Kidney glomerular epithelial cell (primary cell): Measurements from ENCODE around the gene FBLL1.
"Not testable (repeated sequence)": the region's sequence is repeated elsewhere in the genome, so short reads cannot be mapped to it uniquely, and the experiment has no call there.

Source experiments
- DNase-seq: peaks from one replicate; lab custom pipeline; 2025; lab: John Stamatoyannopoulos, UW

FBLL1 gene

DNA sequence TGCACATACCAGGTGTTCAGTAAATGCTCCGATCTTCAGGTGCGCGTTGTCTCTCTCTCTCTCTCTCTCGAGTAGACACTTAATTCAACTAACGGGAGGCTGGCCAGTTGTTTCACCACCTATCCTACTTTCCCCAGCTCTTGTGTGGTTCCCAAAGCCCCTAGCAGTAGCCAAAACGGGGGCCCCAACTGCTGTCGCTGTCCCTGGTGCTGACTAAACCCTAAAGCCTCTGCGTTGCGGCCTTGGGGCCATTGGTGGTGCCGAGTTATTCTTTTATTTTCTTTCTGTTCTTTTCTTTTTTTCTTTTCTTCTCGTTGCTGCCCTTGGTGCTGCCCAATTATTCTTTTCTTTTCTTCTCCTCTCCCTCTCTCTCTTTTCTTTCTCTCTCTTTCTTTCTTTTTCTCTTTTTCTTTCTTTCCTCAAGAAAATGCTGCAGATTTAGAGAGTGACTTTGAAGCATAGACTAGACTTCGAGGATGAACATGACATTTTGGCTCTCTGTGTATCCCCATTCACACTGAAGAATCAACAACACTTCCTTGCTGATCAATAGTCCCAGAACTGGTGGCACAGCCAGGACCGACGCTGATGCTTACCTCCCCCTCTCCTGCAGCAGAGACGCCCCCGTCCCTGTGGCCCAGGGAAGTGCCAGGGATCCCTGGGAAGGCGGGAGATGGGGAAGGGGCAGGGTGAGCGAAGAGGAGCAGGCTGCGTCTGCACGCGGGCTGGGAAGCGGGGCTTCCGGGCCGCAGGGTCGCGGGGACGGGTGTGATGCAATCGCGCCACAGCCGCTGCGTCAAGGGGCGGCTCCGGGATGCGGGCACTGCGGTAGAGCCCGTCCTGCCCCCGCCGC lies at the start of gene FBLL1:
Gene FBLL1 (plus strand): TSS at position 785 of the 853 bp plus-strand sequence. CDS start 200 bp downstream, outside the sequence.
- DNase-seq = no peak

DNA sequence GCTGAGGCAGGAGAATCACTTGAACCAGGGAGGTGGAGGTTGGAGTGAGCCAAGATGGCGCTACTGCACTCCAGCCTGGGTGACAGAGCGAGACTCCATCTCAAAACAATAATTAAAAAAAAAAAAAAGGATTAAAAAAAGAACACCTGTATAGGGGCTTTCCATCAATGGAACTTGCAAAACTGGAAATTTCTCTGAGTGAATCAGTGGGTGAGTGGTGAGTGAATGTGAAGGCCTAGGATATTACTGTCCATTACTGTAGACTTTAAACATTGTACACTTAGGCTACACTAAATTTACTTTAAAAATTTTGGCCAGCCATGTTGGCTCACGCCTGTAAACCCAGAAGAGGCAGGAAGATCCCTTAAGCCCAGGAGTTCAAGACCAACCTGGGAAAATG lies 48.5 kb upstream of the FBLL1 start:
- no peak for DNase-seq

DNA sequence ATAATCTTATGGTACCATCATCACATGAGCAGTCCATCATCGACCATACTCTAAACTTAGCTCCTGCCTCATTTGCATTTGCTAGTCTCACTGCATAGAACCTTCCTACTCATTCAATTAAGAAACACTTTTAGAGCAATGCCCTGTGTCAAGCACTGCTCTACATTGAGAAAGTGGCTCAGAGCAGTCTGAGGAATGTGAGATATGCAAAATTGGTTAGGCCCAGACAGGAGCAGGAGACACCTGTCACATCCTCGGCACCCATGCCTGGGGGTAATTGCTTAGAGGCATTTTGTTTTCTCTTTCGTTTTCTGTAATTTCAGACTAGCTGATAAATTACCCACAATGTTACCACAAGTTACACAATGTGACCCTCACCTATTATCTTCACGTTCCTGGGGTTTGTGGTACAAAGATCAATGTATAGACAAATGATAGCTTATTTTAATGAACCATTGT lies 47.7 kb upstream of the FBLL1 start:
- no peak for DNase-seq

DNA sequence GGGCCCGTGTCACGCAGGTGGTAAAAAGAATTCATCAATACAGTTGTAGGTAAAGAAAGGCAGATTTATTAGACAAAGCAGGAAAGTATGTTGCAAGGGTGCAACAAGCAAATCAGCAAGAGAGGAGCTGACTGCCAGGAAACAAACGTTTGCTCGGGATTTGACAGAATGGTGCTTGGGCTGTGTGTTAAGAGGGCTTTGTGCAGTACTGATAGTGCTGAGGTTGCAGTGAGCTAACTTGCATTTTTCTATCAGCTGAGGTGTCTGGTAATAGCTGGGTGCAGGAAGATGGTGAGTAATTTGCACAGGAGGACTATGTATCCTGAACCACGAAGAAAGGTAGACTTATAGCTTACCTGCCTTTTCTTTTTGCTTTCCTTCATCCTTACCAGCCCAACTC lies 46.7 kb upstream of the FBLL1 start:
- no peak for DNase-seq

DNA sequence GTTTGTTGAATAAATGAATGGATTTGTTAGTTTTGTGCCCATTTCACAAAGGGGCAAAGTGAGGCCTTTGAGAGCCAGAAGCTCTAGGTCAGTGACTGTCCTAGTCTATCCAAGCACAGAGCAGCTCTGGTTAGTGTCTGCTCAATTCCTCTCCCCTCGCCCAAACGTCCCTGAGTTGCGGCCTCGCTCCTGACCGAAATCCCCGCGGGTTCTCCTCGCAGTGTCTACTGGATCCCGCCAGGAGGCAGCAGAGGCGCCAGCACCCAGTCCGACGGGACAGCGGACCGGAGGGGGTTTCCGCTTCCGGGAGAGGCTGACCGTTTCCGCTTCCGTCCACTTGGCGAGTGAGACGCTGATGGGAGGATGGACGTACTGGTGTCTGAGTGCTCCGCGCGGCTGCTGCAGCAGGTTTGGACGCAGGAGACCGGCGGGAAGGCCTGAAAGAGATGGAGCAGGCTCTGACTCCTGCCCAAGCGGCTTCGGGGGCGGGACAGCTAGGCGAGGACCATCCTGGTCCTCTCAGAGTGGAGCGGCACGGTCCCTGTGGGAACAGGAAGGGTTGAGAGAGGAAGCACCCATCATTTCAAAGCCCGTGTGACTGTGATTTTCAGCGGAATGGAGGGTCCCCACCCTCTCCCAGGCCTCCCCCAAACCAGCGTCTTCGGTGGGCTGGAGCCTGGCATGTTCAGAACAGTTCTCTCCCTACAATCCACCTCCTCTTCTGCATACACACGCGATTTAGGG lies 42.8 kb upstream of the FBLL1 start, which contains the start of gene RARS1:
Gene RARS1 (plus strand): TSS at position 336 of the 744 bp plus-strand sequence. CDS start 28 bp downstream, at position 364.
- peak; percentile 90 for DNase-seq

DNA sequence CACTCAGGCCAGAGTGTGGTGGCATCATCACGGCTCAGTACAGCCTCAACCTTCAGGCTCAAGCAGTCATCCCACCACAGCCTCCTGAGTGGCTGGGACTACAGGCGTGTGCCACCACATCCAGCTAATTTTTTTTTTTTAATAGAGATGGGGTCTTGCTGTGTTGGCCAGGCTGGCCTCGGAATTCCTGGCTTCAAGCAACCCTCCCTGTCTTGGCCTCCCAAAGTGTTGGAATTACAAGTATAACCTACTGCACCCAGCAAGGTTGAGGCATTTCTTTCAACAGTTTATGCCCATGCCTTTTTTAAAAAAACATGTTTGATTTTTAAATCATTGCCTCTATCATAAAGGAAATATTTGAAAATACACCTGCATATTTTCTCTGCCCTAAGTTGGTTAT lies 40.0 kb upstream of the FBLL1 start:
- DNase-seq = no peak

DNA sequence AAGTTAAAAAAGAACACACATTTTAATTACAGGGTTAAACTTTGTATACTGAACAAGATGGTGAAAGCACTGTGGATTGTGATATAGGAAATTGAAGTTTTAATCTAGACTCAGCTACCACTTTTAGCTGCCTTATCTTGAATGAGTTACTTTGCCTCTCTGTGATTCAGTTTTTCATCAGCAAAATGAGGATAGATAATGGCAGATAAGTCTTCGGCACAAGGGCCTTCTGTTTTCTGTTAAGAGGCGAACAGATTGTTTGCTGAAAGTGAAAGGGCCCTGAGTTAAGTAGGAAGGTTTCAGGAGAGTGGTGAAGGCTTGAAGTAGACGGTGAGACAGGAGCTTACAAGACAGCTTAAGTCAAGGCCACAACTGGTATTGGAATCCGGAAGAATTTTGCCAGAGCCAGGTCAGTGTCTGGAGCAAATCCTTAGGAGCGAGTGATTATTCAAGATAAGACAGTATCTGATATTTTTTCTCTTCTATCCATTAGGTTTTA lies 35.0 kb upstream of the FBLL1 start:
- no peak for DNase-seq

DNA sequence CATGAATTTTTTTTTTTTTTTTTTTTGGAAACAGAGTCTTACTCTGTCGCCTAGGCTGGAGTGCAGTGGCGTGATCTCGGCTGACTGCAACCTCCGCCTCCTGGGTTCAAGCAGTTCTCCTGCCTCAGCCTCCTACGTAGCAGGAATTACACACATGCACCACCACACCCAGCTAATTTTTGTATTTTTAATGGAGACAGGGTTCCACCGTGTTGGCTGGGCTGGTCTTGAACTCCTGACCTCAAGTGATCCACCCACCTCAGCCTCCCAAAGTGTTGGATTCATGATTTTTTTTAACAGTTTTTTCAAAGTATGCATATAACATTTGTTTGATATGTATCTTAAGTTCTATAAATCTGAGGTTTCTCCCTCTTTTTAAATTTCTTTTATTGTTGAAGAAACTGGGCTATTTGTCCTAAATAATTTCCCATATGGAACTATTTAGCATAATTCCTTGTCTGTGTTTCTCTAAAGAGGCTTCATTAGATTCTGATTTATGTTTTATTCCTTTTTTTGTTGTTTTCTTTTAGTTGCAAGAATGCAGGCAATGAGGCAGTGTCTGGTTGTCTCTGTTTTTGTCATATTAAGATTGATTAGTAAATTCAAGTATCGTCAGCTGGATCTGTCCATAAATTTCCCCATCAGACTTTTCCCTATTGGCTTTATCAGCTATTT lies 26.4 kb upstream of the FBLL1 start:
- DNase-seq = no peak

DNA sequence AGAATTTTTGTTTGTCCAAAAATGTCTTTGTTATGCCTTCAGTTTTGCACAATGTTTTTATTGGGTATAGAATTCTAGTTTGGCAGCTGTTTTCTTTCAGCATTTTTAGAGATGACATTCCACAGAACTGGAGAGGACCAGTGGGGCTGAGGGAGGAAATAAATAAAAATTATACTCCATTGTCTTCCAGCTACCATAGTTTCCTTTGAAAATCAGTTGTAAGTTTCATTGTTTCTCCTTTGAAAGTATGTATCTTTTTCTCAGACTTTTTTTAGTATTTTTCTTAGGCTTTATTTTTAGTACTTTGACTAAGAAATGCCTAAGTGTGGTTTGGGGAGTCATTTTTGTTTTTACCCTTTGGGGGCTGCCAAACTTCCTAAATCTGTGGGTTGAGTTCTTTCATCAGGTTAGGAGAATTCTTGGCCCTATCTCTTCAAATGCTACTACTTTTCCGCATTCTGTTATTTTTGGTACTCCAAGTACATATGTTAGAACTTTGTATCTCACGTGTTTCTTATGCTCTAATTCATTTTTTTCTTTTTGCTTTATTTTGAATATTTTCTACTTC lies 15.2 kb upstream of the FBLL1 start:
- DNase-seq = no peak

DNA sequence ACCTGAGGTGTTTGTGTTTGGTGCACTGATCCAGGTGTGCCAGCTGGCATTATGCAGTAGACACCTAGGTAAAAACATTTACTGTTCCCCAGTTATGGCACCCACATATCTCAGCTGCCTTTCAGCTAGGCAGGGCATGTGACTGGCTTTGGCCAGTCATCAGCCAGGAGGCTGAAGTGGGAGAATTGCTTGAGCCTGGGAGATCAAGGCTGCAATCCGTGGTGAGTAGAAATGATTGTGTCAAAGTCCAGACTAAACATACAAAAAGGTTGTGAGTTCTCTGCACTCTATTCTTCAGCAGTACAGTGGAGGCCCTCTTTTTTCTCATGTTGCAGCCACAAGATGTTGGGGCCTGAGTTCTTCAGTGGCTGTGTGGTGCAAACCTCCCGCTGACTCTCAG lies 3.2 kb upstream of the FBLL1 start:
- DNase-seq = no peak

DNA sequence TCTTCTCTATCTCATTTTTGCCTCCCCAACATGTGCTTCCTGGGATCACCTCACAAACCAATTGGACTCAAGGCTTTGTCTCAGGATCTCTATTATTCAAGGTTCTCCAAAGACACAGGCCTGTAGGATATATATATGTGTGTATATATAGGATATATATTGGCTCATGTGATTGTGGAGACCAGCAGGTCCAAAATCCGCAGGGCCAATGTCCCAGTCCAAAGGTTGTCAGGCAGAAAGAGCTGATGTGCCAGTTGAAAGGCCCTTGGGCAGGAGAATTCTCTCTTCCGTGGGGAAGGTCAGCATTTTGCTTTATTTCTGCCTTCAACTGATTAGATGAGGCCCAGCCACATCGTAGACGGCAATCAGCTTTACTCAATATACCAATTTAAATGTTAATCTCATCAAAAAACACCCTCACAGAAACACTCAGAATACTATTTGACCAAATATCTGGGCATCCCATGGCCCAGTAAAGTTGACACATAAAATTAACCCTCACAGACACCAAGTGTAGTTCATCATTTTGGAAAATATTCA lies 1.3 kb upstream of the FBLL1 start:
- DNase-seq = no peak

DNA sequence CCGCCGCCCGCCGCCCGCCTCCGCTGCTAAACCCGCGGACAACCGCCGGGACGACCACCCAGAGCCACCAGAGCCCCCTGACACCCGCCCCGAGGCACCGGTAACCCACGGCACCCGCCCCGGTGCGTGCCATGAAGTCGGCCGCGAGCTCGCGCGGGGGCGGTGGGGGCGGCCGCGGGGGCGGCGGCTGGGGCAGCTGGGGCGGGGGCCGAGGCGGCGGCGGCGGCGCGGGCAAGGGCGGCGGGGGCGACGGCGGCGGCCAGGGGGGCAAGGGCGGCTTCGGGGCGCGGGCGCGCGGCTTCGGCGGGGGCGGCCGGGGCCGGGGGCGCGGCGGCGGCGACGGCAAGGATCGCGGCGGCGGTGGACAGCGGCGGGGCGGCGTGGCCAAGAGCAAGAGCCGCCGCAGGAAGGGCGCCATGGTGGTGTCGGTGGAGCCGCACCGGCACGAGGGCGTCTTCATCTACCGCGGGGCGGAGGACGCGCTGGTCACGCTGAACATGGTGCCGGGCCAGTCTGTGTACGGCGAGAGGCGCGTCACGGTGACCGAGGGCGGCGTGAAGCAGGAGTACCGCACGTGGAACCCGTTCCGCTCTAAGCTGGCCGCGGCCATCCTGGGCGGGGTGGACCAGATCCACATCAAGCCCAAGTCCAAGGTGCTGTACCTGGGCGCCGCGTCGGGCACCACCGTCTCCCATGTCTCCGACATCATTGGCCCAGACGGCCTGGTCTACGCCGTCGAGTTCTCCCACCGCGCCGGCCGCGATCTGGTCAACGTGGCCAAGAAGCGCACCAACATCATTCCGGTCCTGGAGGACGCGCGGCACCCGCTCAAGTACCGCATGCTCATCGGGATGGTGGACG lies 499 bp downstream of the FBLL1 start:
- DNase-seq = no peak

DNA sequence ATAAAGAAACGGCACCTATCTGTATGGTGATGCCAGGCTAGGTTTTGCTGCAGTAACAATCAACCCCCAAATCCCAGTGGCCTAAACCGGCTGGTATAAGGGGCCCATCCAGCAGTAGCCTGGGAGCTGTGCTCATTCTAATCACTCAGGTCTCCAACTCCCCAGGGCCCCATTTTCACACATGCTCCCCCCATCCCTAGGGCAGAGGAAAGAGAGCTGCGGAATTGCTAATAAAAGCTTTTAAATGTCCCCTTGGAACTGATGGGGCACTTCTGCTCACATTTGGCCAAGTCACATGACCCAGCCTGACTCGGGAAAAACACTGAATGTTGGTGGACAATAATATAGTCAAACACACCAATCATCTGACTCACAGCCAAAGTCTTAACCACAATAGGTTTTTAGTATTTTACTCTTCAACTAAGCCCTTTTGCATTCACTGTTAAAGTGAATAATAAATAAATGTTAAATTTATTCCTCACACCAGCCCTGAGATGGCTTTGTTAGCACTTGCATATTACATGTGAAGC lies 1.6 kb downstream of the FBLL1 start:
- no peak for DNase-seq

DNA sequence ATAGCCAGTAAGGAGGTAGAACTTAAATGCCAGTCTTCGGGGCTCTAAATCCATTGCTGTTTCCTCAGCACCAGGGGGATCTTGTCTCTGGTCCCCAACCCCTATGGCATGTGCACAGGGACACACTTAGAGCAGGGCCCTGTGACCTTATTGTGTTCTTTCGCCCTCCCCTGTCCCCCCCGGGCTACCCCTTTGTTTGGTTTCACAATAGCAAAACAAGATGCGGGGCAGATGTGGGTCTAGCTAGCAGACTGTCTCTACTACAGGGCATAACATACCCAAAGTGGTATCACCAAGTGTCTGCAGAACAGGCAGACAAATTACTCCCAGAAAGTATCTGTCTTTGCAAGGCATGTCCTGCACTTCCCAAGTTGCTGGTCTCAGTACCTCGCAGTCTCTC lies 2.1 kb downstream of the FBLL1 start:
- DNase-seq = no peak

DNA sequence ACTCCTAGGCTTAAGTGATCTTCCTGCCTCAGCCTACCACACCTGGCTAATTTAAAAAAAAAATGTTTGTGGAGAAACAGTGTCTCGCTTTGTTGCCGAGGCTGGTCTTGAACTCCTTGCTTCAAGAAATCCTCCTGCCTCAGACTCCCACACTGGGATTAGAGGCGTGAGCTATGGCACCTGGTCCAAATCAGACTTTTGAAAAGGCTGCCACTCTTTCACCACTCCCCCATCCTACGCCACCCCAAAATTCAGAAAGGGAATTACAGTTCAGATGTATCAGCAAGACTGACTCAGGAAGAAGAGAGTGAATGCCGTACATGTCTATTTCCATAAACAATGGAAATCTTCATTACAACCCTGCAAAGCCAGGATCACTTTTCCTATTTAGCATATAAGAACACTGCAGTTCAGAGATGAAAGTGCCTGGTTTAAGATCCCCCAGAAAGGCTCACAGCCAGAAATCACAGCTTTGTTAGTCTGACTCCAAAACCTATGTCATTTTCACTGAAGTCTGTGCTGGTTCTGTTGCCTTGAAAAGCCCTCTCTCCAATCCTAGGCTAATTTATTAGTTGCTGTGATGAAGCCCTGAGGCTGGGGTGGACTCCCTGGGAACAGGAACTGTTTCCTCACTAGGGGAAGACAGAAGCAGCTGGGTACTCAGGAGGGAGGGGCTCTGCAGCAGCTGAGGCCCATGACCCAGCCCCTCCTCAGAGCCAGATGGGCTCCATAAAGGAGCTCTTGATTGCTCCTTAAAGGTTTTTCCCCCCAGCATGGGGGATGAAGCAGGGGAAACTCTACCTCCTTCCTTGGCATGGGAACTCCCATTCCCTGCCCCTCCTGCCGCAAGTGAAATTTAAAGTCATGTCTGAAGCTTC lies 3.1 kb downstream of the FBLL1 start:
- DNase-seq = no peak

DNA sequence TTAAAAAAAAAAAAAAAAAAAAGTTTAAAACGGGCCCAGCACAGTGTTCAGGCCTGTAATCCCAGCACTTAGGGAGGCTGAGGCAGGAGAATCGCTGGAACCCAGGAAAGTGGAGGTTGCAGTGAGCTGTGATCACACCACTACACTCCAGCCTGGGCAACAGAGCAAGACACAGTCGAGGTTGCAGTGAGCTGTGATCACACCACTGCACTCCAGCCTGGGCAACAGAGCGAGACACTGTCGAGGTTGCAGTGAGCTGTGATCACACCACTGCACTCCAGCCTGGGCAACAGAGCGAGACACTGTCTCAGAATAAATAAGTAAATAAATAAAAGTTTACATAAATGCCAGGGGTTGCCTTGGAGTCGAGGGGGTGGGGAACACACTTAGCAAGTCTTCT lies 5.2 kb downstream of the FBLL1 start:
- not testable (repeated sequence) for DNase-seq

DNA sequence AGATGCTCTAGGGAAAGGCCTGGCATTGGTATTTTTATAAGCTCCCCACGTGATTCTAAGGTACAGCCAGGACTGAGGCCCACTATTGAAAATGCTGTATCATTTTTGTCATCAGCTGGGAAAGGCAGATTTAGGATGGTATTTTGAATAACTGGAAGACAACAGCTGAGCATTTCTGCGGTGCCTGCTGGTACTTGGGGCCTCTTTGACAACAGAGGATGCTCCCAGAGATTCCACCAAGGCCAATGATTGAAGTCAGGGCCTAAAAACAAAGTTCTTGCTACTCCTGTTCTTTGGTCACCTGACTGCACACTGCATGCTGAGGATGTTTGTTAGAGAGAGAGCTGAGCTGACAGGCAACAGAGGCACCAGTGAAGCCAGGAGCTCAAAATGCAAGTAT lies 8.1 kb downstream of the FBLL1 start:
- no peak for DNase-seq

DNA sequence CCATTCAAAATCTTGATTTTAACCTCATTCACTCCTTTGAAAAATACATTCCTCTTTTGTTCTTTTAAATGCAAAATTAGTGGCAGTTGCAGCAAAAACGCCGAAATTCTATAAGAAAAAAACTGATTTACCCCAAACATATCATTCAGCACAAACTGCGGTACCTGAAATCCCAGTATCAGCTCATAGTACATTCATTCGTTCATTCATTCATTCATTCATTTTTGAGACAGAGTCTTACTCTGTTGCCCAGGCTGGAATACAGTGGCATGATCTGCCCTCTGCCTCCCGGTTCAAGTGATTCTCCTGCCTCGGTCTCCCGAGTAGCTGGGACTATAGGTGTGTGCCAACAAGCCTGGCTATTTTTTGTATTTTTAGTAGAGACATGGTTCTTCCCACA lies 20.4 kb downstream of the FBLL1 start:
- no peak for DNase-seq

DNA sequence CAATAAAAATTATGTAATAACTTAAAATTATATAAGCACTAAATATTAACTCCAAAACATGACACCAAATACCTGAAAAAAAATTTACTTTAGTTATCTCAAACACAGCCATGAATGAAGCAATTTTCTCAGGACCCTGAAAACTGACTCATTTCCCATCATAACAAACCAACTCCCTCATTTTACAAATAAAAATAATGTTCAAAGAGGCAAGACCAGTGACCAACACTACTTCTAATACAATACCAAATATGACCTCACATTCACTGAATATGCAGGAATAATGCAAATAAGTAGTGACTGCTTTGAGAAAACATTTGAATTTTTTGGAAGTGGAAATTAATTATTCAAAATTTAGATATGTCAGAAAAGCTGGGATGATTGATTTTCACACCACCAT lies 21.6 kb downstream of the FBLL1 start:
- DNase-seq = no peak

DNA sequence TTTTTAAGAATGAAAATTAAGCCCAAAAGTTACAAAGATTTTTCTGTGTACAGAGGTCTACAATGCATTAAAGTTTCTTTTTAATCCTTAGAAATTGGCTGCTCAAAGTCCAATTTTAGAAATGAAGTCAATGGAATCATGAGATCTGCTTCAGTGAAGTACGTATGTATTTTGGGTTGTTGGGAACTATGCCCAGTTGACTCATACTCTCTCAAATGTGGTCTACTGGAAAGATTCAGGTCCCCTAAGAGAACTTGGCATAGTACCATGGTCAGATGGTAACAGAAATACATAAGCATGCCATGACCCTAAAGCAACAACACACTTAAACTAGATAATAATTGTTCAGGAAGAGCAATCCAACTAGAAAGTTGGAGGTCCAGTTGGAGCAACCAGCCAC lies 23.0 kb downstream of the FBLL1 start:
- DNase-seq = no peak
